ENCODE data around the gene EIF2S2. TPM values are rescaled to one million over a fixed set of nuclear protein-coding genes. Genes with fewer than 3 reads are reported as not detected.

EIF2S2 gene
- total and polyA plus RNA-seq, 12 donors, result 22.2 to 67.7 (median 41.1) TPM

- H3K27me3 ChIP-seq, result no peaks in the 10 kb centered on the region
- H3K4me3 ChIP-seq, result no peak overlapping the region
- WGBS, 2 donors, result 80 to 84% methylated on average over 9 of the region's 9 CpGs
- ATAC-seq (peak in 1 of 8 donors; percentile 19), DNase-seq (no peak)
- TF ChIP-seq CTCF (IDR thresholded peaks at IDR 0.05), result no peak
- peaks cover 0 to 96% (median 39%) of the 10 kb centered on the region in 9 donors for H3K36me3 ChIP-seq
- H3K27ac ChIP-seq, result peak overlapping the region in 2 of 10 donors; percentile 5 to 58
- H3K4me1 ChIP-seq, result peaks cover 8 to 48% (median 34%) of the 10 kb centered on the region in 9 donors
- intact Hi-C loops (cut with DNase I), result no loop called here
- H3K9me3 ChIP-seq, result no peaks in the 10 kb centered on the region
Observed at GRCh38 chr20:34084227-34084923, 27.7 kb downstream of the EIF2S2 start.

- Histone ChIP-seq H3K27me3 (no peaks in the 10 kb centered on the region), H3K4me1 (peaks cover 8 to 44% (median 28%) of the 10 kb centered on the region in 9 donors), H3K36me3 (peaks cover 0 to 96% (median 37%) of the 10 kb centered on the region in 9 donors), H3K9me3 (no peaks in the 10 kb centered on the region), H3K27ac (peak overlapping the region in 5 of 10 donors; percentile 35 to 77 (median 57)), H3K4me3 (no peak overlapping the region)
- WGBS, 2 donors, result 98 to 100% methylated on average over 2 of the region's 2 CpGs
- TF ChIP-seq CTCF (IDR thresholded peaks at IDR 0.05), result no peak
- no peak for ATAC-seq
- DNase-seq, result no peak
- intact Hi-C loops (cut with DNase I), result no loop called here
Observed at GRCh38 chr20:34083781-34084180, 28.3 kb downstream of the EIF2S2 start.

- H3K36me3 ChIP-seq, result peaks cover 0 to 96% (median 32%) of the 10 kb centered on the region in 9 donors
- TF ChIP-seq CTCF (IDR thresholded peaks at IDR 0.05), result peak in 3 of 9 donors; percentile 23 to 31 (median 24)
- no peaks in the 10 kb centered on the region for H3K27me3 ChIP-seq
- WGBS, 2 donors, result 20 to 21% methylated on average over 7 of the region's 7 CpGs
- H3K4me1 ChIP-seq, result peaks cover 8 to 47% (median 26%) of the 10 kb centered on the region in 9 donors
- ATAC-seq, result peak; percentile 84 to 96 (median 90)
- peak overlapping the region in 7 of 10 donors; percentile 13 to 77 (median 57) for H3K27ac ChIP-seq
- H3K4me3 ChIP-seq, result no peak overlapping the region
- DNase-seq, result peak; percentile 78 to 84
- H3K9me3 ChIP-seq, result no peaks in the 10 kb centered on the region
- intact Hi-C loops (cut with DNase I), result no loop called here
Observed at GRCh38 chr20:34083137-34083536, 28.9 kb downstream of the EIF2S2 start.

- H3K9me3 ChIP-seq, result no peaks in the 10 kb centered on the region
- intact Hi-C loops (cut with DNase I), result no loop called here
- H3K27me3 ChIP-seq, result no peaks in the 10 kb centered on the region
- H3K4me1 ChIP-seq, result peaks cover 8 to 50% (median 26%) of the 10 kb centered on the region in 9 donors
- 86 to 91% methylated on average over 8 of the region's 8 CpGs for WGBS, 2 donors
- no peak overlapping the region for H3K4me3 ChIP-seq
- peaks cover 0 to 96% (median 35%) of the 10 kb centered on the region in 9 donors for H3K36me3 ChIP-seq
- no peak for TF ChIP-seq CTCF (IDR thresholded peaks at IDR 0.05)
- DNase-seq (no peak), ATAC-seq (no peak)
- peak overlapping the region in 6 of 10 donors; percentile 35 to 77 (median 58) for H3K27ac ChIP-seq
Observed at GRCh38 chr20:34082232-34082887, 29.7 kb downstream of the EIF2S2 start.
